ENCODE measurements around the gene DHFR.

Gene DHFR

GRCh38 chr5:80654391-80655230 is at the start of gene DHFR, which contains the start of gene MSH3:
Gene DHFR, minus strand, starts transcription at chr5:80654983. Its CDS starts 494 bp downstream, at chr5:80654489.
Gene MSH3, plus strand, starts transcription at chr5:80654652. Its CDS starts 76 bp downstream, at chr5:80654728.
- H3K9ac ChIP-seq (ENCODE audit: low read length in 2 of 2), result peak within 1 kb of the TSS; percentile 76 to 81
- H3K27me3 ChIP-seq (ENCODE audit: control insufficient read depth in 1 of 2, insufficient read depth in 2 of 2, low read length in 2 of 2), result no peaks in the 10 kb centered on the region
- H3K9me3 ChIP-seq (ENCODE audit: control insufficient read depth in 2 of 2, low read length in 2 of 2), result no peaks in the 10 kb centered on the region
- H3K4me1 ChIP-seq (ENCODE audit: control insufficient read depth, insufficient read depth, low read length), result peaks cover 11% of the 10 kb centered on the region
- H3K4me3 ChIP-seq (ENCODE audit: low read length in 2 of 2), result peak within 1 kb of the TSS; percentile 84 to 89
- peaks cover 4% of the 10 kb centered on the region in 2 donors for H3K36me3 ChIP-seq (ENCODE audit: control insufficient read depth in 2 of 2, insufficient read depth in 2 of 2, low read length in 2 of 2)
- H3K27ac ChIP-seq (ENCODE audit: low read length), result peak within 1 kb of the TSS; percentile 58

GRCh38 chr5:80704221-80704620 is 49.4 kb upstream of the DHFR start:
- Histone ChIP-seq H3K9ac (ENCODE audit: low read length in 2 of 2) (no peak overlapping the region), H3K4me1 (ENCODE audit: control insufficient read depth, insufficient read depth, low read length) (no peaks in the 10 kb centered on the region), H3K36me3 (ENCODE audit: control insufficient read depth in 2 of 2, insufficient read depth in 2 of 2, low read length in 2 of 2) (peaks cover 4 to 5% of the 10 kb centered on the region in 2 donors), H3K27ac (ENCODE audit: low read length) (no peak overlapping the region), H3K27me3 (ENCODE audit: control insufficient read depth in 1 of 2, insufficient read depth in 2 of 2, low read length in 2 of 2) (no peaks in the 10 kb centered on the region), H3K4me3 (ENCODE audit: low read length in 2 of 2) (no peak overlapping the region), H3K9me3 (ENCODE audit: control insufficient read depth in 2 of 2, low read length in 2 of 2) (no peaks in the 10 kb centered on the region)

- Histone ChIP-seq H3K9ac (ENCODE audit: low read length in 2 of 2) (no peak overlapping the region), H3K36me3 (ENCODE audit: control insufficient read depth in 2 of 2, insufficient read depth in 2 of 2, low read length in 2 of 2) (peaks cover 4 to 5% of the 10 kb centered on the region in 2 donors), H3K4me1 (ENCODE audit: control insufficient read depth, insufficient read depth, low read length) (no peaks in the 10 kb centered on the region), H3K4me3 (ENCODE audit: low read length in 2 of 2) (no peak overlapping the region), H3K27me3 (ENCODE audit: control insufficient read depth in 1 of 2, insufficient read depth in 2 of 2, low read length in 2 of 2) (no peaks in the 10 kb centered on the region), H3K27ac (ENCODE audit: low read length) (no peak overlapping the region), H3K9me3 (ENCODE audit: control insufficient read depth in 2 of 2, low read length in 2 of 2) (no peaks in the 10 kb centered on the region)
Observed at GRCh38 chr5:80703747-80704146, 49.0 kb upstream of the DHFR start.

GRCh38 chr5:80703291-80703690 is 48.5 kb upstream of the DHFR start:
- Histone ChIP-seq H3K27ac (ENCODE audit: low read length) (no peak overlapping the region), H3K4me3 (ENCODE audit: low read length in 2 of 2) (no peak overlapping the region), H3K27me3 (ENCODE audit: control insufficient read depth in 1 of 2, insufficient read depth in 2 of 2, low read length in 2 of 2) (no peaks in the 10 kb centered on the region), H3K9ac (ENCODE audit: low read length in 2 of 2) (no peak overlapping the region), H3K36me3 (ENCODE audit: control insufficient read depth in 2 of 2, insufficient read depth in 2 of 2, low read length in 2 of 2) (peaks cover 4 to 5% of the 10 kb centered on the region in 2 donors), H3K4me1 (ENCODE audit: control insufficient read depth, insufficient read depth, low read length) (no peaks in the 10 kb centered on the region), H3K9me3 (ENCODE audit: control insufficient read depth in 2 of 2, low read length in 2 of 2) (no peaks in the 10 kb centered on the region)

- peaks cover 5 to 6% of the 10 kb centered on the region in 2 donors for H3K36me3 ChIP-seq (ENCODE audit: control insufficient read depth in 2 of 2, insufficient read depth in 2 of 2, low read length in 2 of 2)
- no peaks in the 10 kb centered on the region for H3K27me3 ChIP-seq (ENCODE audit: control insufficient read depth in 1 of 2, insufficient read depth in 2 of 2, low read length in 2 of 2)
Observed at GRCh38 chr5:80701597-80701996, 46.8 kb upstream of the DHFR start.

GRCh38 chr5:80698369-80698768 is 43.6 kb upstream of the DHFR start:
- Histone ChIP-seq H3K27ac (ENCODE audit: low read length) (no peak overlapping the region), H3K4me3 (ENCODE audit: low read length in 2 of 2) (no peak overlapping the region), H3K36me3 (ENCODE audit: control insufficient read depth in 2 of 2, insufficient read depth in 2 of 2, low read length in 2 of 2) (peaks cover 5 to 6% of the 10 kb centered on the region in 2 donors), H3K27me3 (ENCODE audit: control insufficient read depth in 1 of 2, insufficient read depth in 2 of 2, low read length in 2 of 2) (no peaks in the 10 kb centered on the region), H3K9me3 (ENCODE audit: control insufficient read depth in 2 of 2, low read length in 2 of 2) (no peaks in the 10 kb centered on the region), H3K4me1 (ENCODE audit: control insufficient read depth, insufficient read depth, low read length) (no peaks in the 10 kb centered on the region), H3K9ac (ENCODE audit: low read length in 2 of 2) (no peak overlapping the region)

More at GRCh38 chr5:80701597-80701996, 46.8 kb upstream of the DHFR start:
- Histone ChIP-seq H3K27ac (ENCODE audit: low read length) (no peak overlapping the region), H3K9ac (ENCODE audit: low read length in 2 of 2) (no peak overlapping the region), H3K4me1 (ENCODE audit: control insufficient read depth, insufficient read depth, low read length) (no peaks in the 10 kb centered on the region), H3K4me3 (ENCODE audit: low read length in 2 of 2) (no peak overlapping the region), H3K9me3 (ENCODE audit: control insufficient read depth in 2 of 2, low read length in 2 of 2) (no peaks in the 10 kb centered on the region)

GRCh38 chr5:80697100-80697499 is 42.3 kb upstream of the DHFR start:
- no peak overlapping the region for H3K27ac ChIP-seq (ENCODE audit: low read length)
- peaks cover 2 to 3% of the 10 kb centered on the region in 2 donors for H3K36me3 ChIP-seq (ENCODE audit: control insufficient read depth in 2 of 2, insufficient read depth in 2 of 2, low read length in 2 of 2)
- no peak overlapping the region for H3K9ac ChIP-seq (ENCODE audit: low read length in 2 of 2)
- no peaks in the 10 kb centered on the region for H3K27me3 ChIP-seq (ENCODE audit: control insufficient read depth in 1 of 2, insufficient read depth in 2 of 2, low read length in 2 of 2)
- H3K9me3 ChIP-seq (ENCODE audit: control insufficient read depth in 2 of 2, low read length in 2 of 2), result no peaks in the 10 kb centered on the region
- H3K4me1 ChIP-seq (ENCODE audit: control insufficient read depth, insufficient read depth, low read length), result no peaks in the 10 kb centered on the region
- no peak overlapping the region for H3K4me3 ChIP-seq (ENCODE audit: low read length in 2 of 2)

- peaks cover 2% of the 10 kb centered on the region in 2 donors for H3K36me3 ChIP-seq (ENCODE audit: control insufficient read depth in 2 of 2, insufficient read depth in 2 of 2, low read length in 2 of 2)
- H3K9me3 ChIP-seq (ENCODE audit: control insufficient read depth in 2 of 2, low read length in 2 of 2), result no peaks in the 10 kb centered on the region
- H3K4me3 ChIP-seq (ENCODE audit: low read length in 2 of 2), result no peak overlapping the region
Observed at GRCh38 chr5:80696450-80696849, 41.7 kb upstream of the DHFR start.

GRCh38 chr5:80695666-80696065 is 40.9 kb upstream of the DHFR start:
- Histone ChIP-seq H3K27me3 (ENCODE audit: control insufficient read depth in 1 of 2, insufficient read depth in 2 of 2, low read length in 2 of 2) (no peaks in the 10 kb centered on the region), H3K9me3 (ENCODE audit: control insufficient read depth in 2 of 2, low read length in 2 of 2) (no peaks in the 10 kb centered on the region), H3K27ac (ENCODE audit: low read length) (no peak overlapping the region), H3K4me3 (ENCODE audit: low read length in 2 of 2) (no peak overlapping the region), H3K9ac (ENCODE audit: low read length in 2 of 2) (no peak overlapping the region), H3K36me3 (ENCODE audit: control insufficient read depth in 2 of 2, insufficient read depth in 2 of 2, low read length in 2 of 2) (peaks cover 0 to 2% of the 10 kb centered on the region in 2 donors), H3K4me1 (ENCODE audit: control insufficient read depth, insufficient read depth, low read length) (no peaks in the 10 kb centered on the region)

More at GRCh38 chr5:80696450-80696849, 41.7 kb upstream of the DHFR start:
- Histone ChIP-seq H3K27me3 (ENCODE audit: control insufficient read depth in 1 of 2, insufficient read depth in 2 of 2, low read length in 2 of 2) (no peaks in the 10 kb centered on the region), H3K27ac (ENCODE audit: low read length) (no peak overlapping the region), H3K4me1 (ENCODE audit: control insufficient read depth, insufficient read depth, low read length) (no peaks in the 10 kb centered on the region), H3K9ac (ENCODE audit: low read length in 2 of 2) (no peak overlapping the region)

- H3K9ac ChIP-seq (ENCODE audit: low read length in 2 of 2), result no peak overlapping the region
- H3K36me3 ChIP-seq (ENCODE audit: control insufficient read depth in 2 of 2, insufficient read depth in 2 of 2, low read length in 2 of 2), result no peaks in the 10 kb centered on the region
- no peaks in the 10 kb centered on the region for H3K4me1 ChIP-seq (ENCODE audit: control insufficient read depth, insufficient read depth, low read length)
- H3K9me3 ChIP-seq (ENCODE audit: control insufficient read depth in 2 of 2, low read length in 2 of 2), result no peaks in the 10 kb centered on the region
- no peak overlapping the region for H3K4me3 ChIP-seq (ENCODE audit: low read length in 2 of 2)
- no peaks in the 10 kb centered on the region for H3K27me3 ChIP-seq (ENCODE audit: control insufficient read depth in 1 of 2, insufficient read depth in 2 of 2, low read length in 2 of 2)
- H3K27ac ChIP-seq (ENCODE audit: low read length), result no peak overlapping the region
Observed at GRCh38 chr5:80689627-80690026, 34.8 kb upstream of the DHFR start.
